HL-60 (cell line): Measurements from ENCODE around the gene TAX1BP1.

Experiments
- CTCF ChIP-seq: IDR thresholded peaks from one replicate; pipeline ENCODE4 v1.5.1; 2011; ENCODE audit warnings: low read length, control low read depth, inconsistent platforms; ENCODE audit not compliant: insufficient read depth
- POLR2AphosphoS5 ChIP-seq: IDR thresholded peaks from 2 replicates; pipeline ENCODE4 v1.6.1; 2012; ENCODE audit warnings: low read depth

- no peak for TF ChIP-seq CTCF
- no peak; the same call in 1 of the 2 replicates for TF ChIP-seq POLR2AphosphoS5
These were observed 94.4 kb downstream of the TAX1BP1 start for GRCh38 chr7:27834179-27834921.
